Effector CD4-positive, alpha-beta T cell (primary cell): ENCODE measurements around the gene TLK1.

Experiments used
- DNase-seq: peaks from one replicate; pipeline ENCODE4 v3.0.0-alpha.2; 2020
- total RNA-seq: gene quantifications from one replicate; lab custom pipeline; 2026; lab: John Stamatoyannopoulos, UW

The TLK1 gene
- 123 reads per million, percentile 86 among the genes with 10 or more reads in this experiment for total RNA-seq

GRCh38 chr2:171160119-171160955 lies at the start of gene TLK1:
TLK1 (minus strand) TSS chr2:171160893; CDS start chr2:171160428, 465 bp downstream.
- DNase-seq = peak; percentile 74

DNA sequence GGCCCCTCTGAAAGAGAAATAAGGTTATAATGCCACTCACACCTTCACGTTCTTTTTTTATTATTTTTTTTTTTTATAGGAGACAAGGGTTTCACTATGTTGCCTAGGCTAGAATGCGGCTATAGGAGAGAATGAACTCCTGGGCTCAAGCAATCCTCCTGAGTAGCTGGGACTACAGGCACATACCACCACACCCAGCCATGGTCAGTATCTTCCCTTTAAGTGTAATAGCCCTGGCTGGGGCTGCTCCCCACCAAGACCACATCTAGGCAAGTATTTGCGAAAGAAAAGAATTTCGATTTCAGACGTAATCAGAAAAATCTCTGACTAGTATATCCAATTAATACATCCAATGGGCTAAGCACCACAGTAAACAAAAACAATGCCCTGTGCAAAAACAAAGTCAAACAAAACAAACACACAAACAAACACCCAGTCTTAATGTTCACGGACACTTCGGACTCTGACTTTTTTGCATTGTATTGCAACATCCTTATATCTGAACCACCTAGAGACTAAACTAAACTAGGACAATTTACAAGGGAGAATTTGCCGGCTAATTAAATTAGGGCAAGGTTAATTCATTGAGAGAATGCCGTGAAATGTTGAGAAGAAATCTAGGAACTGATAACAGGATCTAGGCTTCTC lies 49.6 kb upstream of the TLK1 start:
- DNase-seq = no peak

GRCh38 chr2:171208657-171209056 lies 48.0 kb upstream of the TLK1 start:
- no peak for DNase-seq

- no peak for DNase-seq
Measured at GRCh38 chr2:171206422-171207115, 45.9 kb upstream of the TLK1 start.

- no peak for DNase-seq
Measured at GRCh38 chr2:171205551-171205950, 44.9 kb upstream of the TLK1 start.

- no peak for DNase-seq
Measured at GRCh38 chr2:171201767-171202166, 41.1 kb upstream of the TLK1 start.

- DNase-seq = no peak
Measured at GRCh38 chr2:171201271-171201670, 40.6 kb upstream of the TLK1 start.

DNA sequence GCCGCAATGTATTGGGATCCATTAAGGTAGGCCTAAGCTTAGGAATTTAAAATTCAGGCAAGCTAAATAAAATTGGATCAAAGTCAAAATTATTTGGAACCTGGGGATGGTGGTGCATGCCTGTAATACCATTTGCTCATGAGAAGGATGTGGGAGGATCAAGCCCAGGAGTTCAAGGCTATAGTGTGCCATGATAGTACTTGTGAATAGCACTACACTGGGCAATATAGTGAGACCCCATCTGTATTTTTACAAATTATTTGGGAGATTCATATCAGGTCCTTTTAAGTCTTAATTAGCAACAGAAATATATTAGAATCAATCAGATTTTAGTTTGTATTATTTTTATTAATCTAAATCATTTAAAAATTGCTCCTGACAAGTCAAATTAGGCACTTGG lies 39.8 kb upstream of the TLK1 start:
- DNase-seq = no peak

DNA sequence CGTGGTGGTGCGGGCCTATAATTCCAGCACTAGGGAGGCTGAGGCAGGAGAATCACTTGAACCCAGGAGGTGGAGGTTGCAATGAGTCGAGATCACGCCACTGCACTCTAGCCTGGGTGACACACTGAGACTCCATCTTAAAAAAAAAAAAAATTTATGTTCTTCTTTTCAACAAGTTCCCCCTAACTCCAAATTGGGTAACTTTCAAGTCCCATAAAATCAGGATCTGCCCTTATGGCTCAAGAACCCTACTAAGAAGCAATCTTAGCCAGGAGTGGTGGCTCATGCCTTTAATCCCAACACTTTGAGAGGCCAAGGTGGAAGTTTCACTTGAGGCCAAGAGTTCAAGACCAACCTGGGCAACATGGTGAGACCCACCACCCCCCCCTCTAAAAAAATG lies 30.3 kb upstream of the TLK1 start:
- no peak for DNase-seq

DNA sequence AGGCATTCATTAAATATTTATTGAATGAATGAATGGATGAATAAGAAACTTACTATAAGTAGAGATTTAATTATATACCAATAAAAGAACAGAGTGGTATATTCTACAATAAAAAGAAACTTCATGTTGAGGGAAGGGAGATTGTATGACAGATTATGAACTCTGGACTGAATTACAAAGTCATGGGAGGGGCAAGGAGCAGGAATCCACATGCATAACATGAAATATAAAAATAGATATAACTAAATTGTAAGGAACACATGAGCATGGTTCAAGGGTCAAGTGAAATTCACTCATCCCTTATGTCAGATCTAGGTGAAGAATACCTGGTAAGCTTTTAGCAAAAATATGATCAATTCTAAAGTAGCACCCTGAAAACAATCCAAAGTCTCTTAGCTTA lies 27.1 kb upstream of the TLK1 start:
- no peak for DNase-seq

- DNase-seq = no peak
Measured at GRCh38 chr2:171187177-171187576, 26.5 kb upstream of the TLK1 start.

GRCh38 chr2:171185941-171186340 lies 25.2 kb upstream of the TLK1 start:
- no peak for DNase-seq

- no peak for DNase-seq
Measured at GRCh38 chr2:171185165-171185818, 24.6 kb upstream of the TLK1 start.

DNA sequence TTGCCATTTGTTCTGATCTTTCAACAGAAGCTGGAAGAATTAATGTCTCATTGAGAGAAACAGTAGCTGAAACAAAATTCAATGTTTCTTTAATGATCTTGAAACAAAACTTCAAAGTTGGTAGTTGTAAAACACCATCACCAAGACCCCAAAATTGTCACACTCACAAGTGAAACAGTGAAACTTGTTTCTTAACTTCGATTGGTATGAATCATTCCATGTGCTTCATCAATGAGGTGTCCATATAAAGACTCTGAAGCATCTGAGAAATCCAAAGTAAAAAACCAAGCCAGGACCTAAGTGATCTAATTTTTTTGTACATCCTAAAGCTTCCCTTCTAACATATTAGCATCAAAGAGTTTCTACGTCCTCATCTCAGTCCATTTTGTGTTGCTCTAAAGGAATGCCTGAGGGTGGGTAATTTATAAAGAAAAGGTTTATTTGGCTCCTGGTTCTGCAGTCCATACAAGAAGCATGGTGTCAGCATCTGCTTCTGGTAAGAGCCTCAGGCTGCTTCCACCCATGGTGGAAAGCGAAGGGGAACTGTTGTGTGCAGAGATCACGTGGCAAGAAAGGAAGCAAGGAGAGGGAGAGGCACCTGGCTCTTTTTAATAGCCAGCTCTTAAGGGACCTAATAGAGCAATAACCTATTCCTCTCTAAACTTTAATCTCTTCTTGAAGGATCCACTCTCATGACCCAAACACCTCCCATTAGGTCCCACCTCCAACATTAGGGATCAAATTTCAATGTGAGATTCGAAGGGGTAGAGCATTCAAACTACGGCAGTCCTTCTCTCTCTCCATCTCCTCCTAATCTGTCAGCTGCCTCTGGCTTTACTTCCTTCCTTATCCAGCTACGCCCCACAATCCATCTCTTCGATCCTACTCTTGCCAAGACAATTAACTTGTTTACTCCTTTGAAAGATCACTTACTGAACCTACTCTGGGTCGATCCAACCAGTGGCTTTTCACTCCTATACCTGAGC lies 20.7 kb upstream of the TLK1 start:
- no peak for DNase-seq

DNA sequence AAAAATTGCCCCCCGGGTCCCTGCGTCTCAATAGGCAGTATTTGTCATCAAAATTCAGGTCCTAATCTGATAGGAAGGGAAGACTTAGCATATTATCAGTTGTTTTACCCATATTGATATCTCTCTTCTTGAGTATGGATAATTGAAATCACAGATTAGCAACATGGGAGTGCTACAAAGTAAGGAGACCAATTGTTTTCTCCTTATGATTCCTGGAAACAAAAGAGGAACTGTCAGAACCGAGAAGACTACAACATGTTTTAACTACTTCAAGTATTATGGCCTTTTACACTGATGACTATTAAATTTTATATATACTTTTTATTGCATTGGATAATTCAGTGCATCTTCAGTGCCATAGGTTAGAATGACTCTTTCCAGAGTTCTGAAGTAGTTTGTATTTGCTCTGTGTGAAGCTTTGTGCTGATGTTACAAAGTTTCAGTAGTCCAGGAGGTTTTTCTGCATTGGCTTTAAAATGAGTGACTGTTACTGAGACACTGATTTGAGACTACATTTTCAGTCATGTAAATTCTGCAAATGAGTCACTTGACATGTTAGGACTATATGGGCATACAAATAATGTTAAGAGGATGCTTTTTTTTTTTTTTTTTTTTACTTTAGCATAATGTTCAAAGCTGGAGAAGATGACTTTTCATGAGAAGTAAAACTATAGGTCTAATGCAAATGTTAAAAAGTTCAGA lies 19.7 kb upstream of the TLK1 start:
- DNase-seq = no peak

GRCh38 chr2:171178993-171179392 lies 18.3 kb upstream of the TLK1 start:
- DNase-seq = no peak

- no peak for DNase-seq
Measured at GRCh38 chr2:171176516-171176915, 15.8 kb upstream of the TLK1 start.

DNA sequence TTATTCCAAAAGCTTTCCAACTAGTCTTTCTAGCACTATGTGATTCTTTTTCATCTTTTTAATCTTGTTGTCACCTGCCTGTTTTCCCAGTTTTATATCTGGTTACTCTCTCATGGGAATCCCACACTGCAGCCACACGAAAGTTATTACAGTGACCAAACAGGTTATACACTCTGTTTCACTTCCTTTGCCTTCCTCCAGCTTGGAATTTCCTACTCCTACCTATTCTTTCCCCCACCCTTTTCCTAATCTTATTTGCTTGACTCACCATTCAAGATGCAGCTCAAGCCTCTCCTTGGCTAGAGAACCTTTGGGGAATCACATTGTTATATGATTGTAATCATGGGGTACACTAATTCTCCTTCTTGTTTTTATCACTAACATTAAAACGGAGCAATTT lies 13.4 kb upstream of the TLK1 start:
- no peak for DNase-seq

DNA sequence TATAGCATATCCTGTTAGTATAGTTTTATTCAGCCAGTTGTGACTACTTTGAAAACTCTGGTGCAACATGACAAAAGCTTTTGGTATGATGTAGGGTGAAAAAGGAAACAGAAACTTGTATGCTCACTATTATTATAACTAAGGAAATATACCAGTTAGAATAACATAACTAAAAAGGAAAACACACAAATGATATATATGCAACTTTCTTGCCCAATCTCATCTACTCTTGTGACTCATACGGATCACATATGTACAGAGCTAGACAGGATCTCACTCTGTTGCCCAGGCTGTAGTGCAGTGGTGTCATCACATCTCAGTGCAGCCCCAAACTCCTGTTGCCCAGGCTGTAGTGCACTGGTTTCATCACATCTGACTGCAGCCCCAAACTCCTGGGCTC lies 12.4 kb upstream of the TLK1 start:
- DNase-seq = no peak

- DNase-seq = no peak
Measured at GRCh38 chr2:171171808-171172207, 11.1 kb upstream of the TLK1 start.

GRCh38 chr2:171169839-171170238 lies 9.1 kb upstream of the TLK1 start:
- no peak for DNase-seq
